Fibroblast of lung (primary cell): ENCODE results near the gene CLASP2. TPM values are rescaled to one million over a fixed set of nuclear protein-coding genes. Genes with fewer than 3 reads are reported as not detected.
A peak's percentile ranks its signal among the peaks of the same experiment; 100 is the strongest.

ENCODE experiments used
- DNase-seq, 2 donors: peaks; one replicate each; pipeline versions ENCODE4 v3.0.0 to v3.0.0-alpha.2; 2010; ENCODE audit warnings: low read depth in 2 of 2
- H2AFZ ChIP-seq: 2 replicates; pipeline ENCODE4 v1.5.1; 2012; ENCODE audit warnings: low read length, control low read depth, inconsistent platforms
- H3K27ac ChIP-seq: 2 replicates; pipeline ENCODE4 v1.5.1; 2011; ENCODE audit warnings: low read length, control low read depth; ENCODE audit not compliant: insufficient read depth
- H3K27me3 ChIP-seq: 2 replicates; pipeline ENCODE4 v1.5.1; 2011; ENCODE audit warnings: mild to moderate bottlenecking, low read length; ENCODE audit not compliant: control insufficient read depth, insufficient read depth
- H3K36me3 ChIP-seq: 2 replicates; pipeline ENCODE4 v1.5.1; 2011; ENCODE audit warnings: low read length; ENCODE audit not compliant: control insufficient read depth, insufficient read depth
- H3K4me1 ChIP-seq: 2 replicates; pipeline ENCODE4 v1.5.1; 2011; ENCODE audit warnings: low read length; ENCODE audit not compliant: control insufficient read depth, insufficient read depth; ENCODE audit errors: extremely low read depth
- H3K4me2 ChIP-seq: 2 replicates; pipeline ENCODE4 v1.5.1; 2011; ENCODE audit warnings: low read length, control low read depth; ENCODE audit not compliant: insufficient read depth; ENCODE audit errors: extremely low read depth
- H3K4me3 ChIP-seq, 4 experiments: fragments of 200-600 bp in 1 of 4; sonication (generic) in 1 of 4; replicated peaks in 1 of 4; 2 replicates each; pipeline ENCODE4 v1.5.1; 2011 to 2016; ENCODE audit warnings: low read length in 4 of 4, low read depth in 3 of 4, mild to moderate bottlenecking in 3 of 4, control low read depth in 2 of 4, inconsistent platforms in 1 of 4, mixed read lengths in 1 of 4; ENCODE audit not compliant: insufficient read depth in 1 of 4; ENCODE audit errors: control extremely low read depth in 1 of 4
- H3K79me2 ChIP-seq: 2 replicates; pipeline ENCODE4 v1.5.1; 2012; ENCODE audit warnings: mild to moderate bottlenecking, low read length, inconsistent platforms; ENCODE audit not compliant: control insufficient read depth, insufficient read depth
- H3K9ac ChIP-seq: 2 replicates; pipeline ENCODE4 v1.5.1; 2011; ENCODE audit warnings: mild to moderate bottlenecking, low read length, control low read depth; ENCODE audit not compliant: insufficient read depth
- H3K9me3 ChIP-seq: 2 replicates; pipeline ENCODE4 v1.5.1; 2012; ENCODE audit warnings: low read depth, low read length; ENCODE audit not compliant: control insufficient read depth, insufficient read depth
- H4K20me1 ChIP-seq: 2 replicates; pipeline ENCODE4 v1.5.1; 2011; ENCODE audit warnings: low read length; ENCODE audit not compliant: control insufficient read depth, insufficient read depth; ENCODE audit errors: extremely low read depth
- CTCF ChIP-seq, 2 donors: IDR thresholded peaks in 1 of 2; conservative IDR thresholded peaks in 1 of 2; 1 replicate in 1 of 2; 2 replicates in 1 of 2; pipeline ENCODE4 v1.5.1; 2011 to 2012; ENCODE audit warnings: low read length in 2 of 2, control low read depth in 1 of 2, inconsistent platforms in 1 of 2, low read depth in 1 of 2, mild to moderate bottlenecking in 1 of 2
- EZH2 ChIP-seq: IDR thresholded peaks from 2 replicates; pipeline ENCODE4 v1.5.1; 2012; ENCODE audit warnings: low read length, control low read depth, mild to moderate bottlenecking; ENCODE audit errors: missing control alignments
- polyA plus RNA-seq, 2 donors: library from polyadenylated mRNA; depleted of rRNA in 1 of 2; stranded (reverse) in 1 of 2; unstranded in 1 of 2; fragments of >200 nt; gene quantifications; 2 replicates each; pipeline ENCODE4 v1.2.1, GENCODE V29; 2011 to 2012; ENCODE audit warnings: missing spikeins in 1 of 2
- total RNA-seq: library from RNA; depleted of rRNA; stranded (reverse); fragments of >200 nt; gene quantifications from 2 replicates; pipeline ENCODE4 v1.2.1, GENCODE V29; 2014

CLASP2 gene
- total and polyA plus RNA-seq, 2 donors (not counting 1 experiment from before 2014, with no cell fraction given): 31.8 to 62.6 TPM

DNA sequence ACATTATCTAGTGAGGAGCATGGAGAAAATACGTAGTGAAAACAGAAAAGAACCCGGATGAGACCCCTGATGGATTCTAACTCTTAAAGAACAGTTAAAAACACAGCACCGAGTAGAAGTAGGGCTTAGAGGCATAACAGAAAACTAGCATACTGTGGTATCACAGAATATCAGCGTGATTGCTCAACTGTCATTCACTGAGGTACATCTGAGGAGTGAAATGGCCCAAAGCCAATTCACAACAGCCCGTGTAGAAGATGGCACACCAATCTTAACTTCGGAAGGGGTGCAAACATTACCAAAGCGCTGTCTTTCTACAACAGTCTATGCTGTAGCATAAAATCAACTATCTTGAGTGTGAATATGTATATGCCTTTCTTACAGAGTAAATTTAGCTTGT, 1.8 kb downstream of the CLASP2 start:
- no peak overlapping the region for H3K27ac ChIP-seq
- TF ChIP-seq EZH2 (no peak), CTCF (conservative IDR thresholded peaks at IDR 0.05 in 1 of 2, IDR thresholded peaks at IDR 0.05 in 1 of 2; ENCODE audit: low read depth in 1 of 2, low read length in 2 of 2) (no peak)
- DNase-seq: peak in 1 of 2 donors; percentile 15
- H3K9ac ChIP-seq: no peak overlapping the region
- no peaks in the 10 kb centered on the region for H3K36me3 ChIP-seq
- H3K4me2 ChIP-seq: peak overlapping the region; percentile 84
- peaks cover 38% of the 10 kb centered on the region for H3K79me2 ChIP-seq
- H3K9me3 ChIP-seq: no peaks in the 10 kb centered on the region
- peak overlapping the region; percentile 33 to 87 (median 76) for H3K4me3 ChIP-seq
- no peaks in the 10 kb centered on the region for H3K27me3 ChIP-seq
- H3K4me1 ChIP-seq: no peaks in the 10 kb centered on the region
- no peaks in the 10 kb centered on the region for H4K20me1 ChIP-seq
- H2AFZ ChIP-seq: no peak overlapping the region

GRCh38 chr3:33711100-33711499, 7.0 kb downstream of the CLASP2 start:
- no peak overlapping the region for H3K9ac ChIP-seq
- H3K79me2 ChIP-seq: peaks cover 43% of the 10 kb centered on the region

DNA sequence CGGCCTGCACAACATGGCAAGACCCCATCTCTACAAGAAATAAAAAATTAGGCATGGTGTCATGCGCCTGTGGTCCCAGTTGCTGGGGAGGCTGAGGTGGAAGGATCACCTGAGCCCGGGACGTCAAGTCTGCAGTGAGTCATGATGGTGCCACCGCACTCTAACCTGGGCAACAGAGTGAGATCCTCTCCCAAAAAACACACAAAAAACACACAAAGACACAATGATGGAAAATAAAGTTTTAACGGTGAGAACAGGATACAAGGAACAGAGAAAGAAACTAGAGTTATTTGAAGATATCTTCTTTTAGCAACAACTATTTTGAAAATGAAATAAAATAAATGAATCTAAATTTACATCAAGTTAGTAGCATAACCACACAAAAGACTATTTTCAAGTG, 12.0 kb downstream of the CLASP2 start:
- Histone ChIP-seq H3K79me2 (peaks cover 27% of the 10 kb centered on the region), H3K4me3 (no peak overlapping the region), H3K36me3 (no peaks in the 10 kb centered on the region), H3K9me3 (no peaks in the 10 kb centered on the region), H3K4me2 (no peak overlapping the region), H3K27me3 (no peaks in the 10 kb centered on the region), H2AFZ (no peak overlapping the region), H4K20me1 (no peaks in the 10 kb centered on the region), H3K27ac (no peak overlapping the region), H3K4me1 (no peaks in the 10 kb centered on the region), H3K9ac (no peak overlapping the region)
- TF ChIP-seq CTCF (conservative IDR thresholded peaks at IDR 0.05 in 1 of 2, IDR thresholded peaks at IDR 0.05 in 1 of 2; ENCODE audit: low read depth in 1 of 2, low read length in 2 of 2) (no peak), EZH2 (no peak)
- DNase-seq: no peak

More at GRCh38 chr3:33711100-33711499, 7.0 kb downstream of the CLASP2 start:
- H3K4me1 ChIP-seq: no peaks in the 10 kb centered on the region
- DNase-seq: no peak
- H3K9me3 ChIP-seq: no peaks in the 10 kb centered on the region
- no peaks in the 10 kb centered on the region for H3K27me3 ChIP-seq
- H4K20me1 ChIP-seq: no peaks in the 10 kb centered on the region
- H2AFZ ChIP-seq: no peak overlapping the region
- H3K27ac ChIP-seq: no peak overlapping the region
- no peaks in the 10 kb centered on the region for H3K36me3 ChIP-seq
- H3K4me2 ChIP-seq: no peak overlapping the region
- TF ChIP-seq EZH2 (no peak), CTCF (conservative IDR thresholded peaks at IDR 0.05 in 1 of 2, IDR thresholded peaks at IDR 0.05 in 1 of 2; ENCODE audit: low read depth in 1 of 2, low read length in 2 of 2) (no peak)
- H3K4me3 ChIP-seq: no peak overlapping the region
